ENCODE measurements around the gene GM2A.

GRCh38 chr5:151222054-151222789 lies 30.8 kb upstream of the GM2A start:
- no peak for TF ChIP-seq CTCF (conservative IDR thresholded peaks at IDR 0.05; ENCODE audit: low read length)
- no peak for TF ChIP-seq EZH2phosphoT487 (IDR thresholded peaks at IDR 0.05; ENCODE audit: borderline replicate concordance)
